Hepatocyte (in vitro differentiated cells): Measurements from ENCODE around the gene C1orf167.

Experiments
- CTCF ChIP-seq: fragments of 200-600 bp; sonication (generic); IDR thresholded peaks from 2 replicates; pipeline ENCODE4 v1.5.1; 2016; ENCODE audit warnings: antibody characterized with exemption, mild to moderate bottlenecking; ENCODE audit not compliant: poor library complexity
- EZH2 ChIP-seq: fragments of 200-600 bp; sonication (generic); IDR thresholded peaks from 2 replicates; pipeline ENCODE4 v1.6.1; 2016; ENCODE audit warnings: antibody characterized with exemption, mild to moderate bottlenecking, borderline replicate concordance
- EZH2phosphoT487 ChIP-seq: fragments of 200-600 bp; sonication (generic); IDR thresholded peaks from one replicate; pipeline ENCODE4 v1.6.1; 2018; ENCODE audit warnings: antibody characterized with exemption, mild to moderate bottlenecking, low read depth, moderate library complexity; ENCODE audit not compliant: unreplicated experiment, severe bottlenecking

- TF ChIP-seq CTCF (no peak), EZH2 (no peak), EZH2phosphoT487 (no peak)
Measured at GRCh38 chr1:11780380-11781147, 18.6 kb downstream of the C1orf167 start.
